Lower leg skin (tissue), 3 donors: ENCODE results near the gene CCL27.

Experiments
- POLR2A ChIP-seq, 2 donors: fragments of 450-650 bp; IDR thresholded peaks; one replicate each; pipeline ENCODE4 v1.6.1; 2016 to 2017; ENCODE audit warnings: antibody characterized with exemption in 2 of 2, mild to moderate bottlenecking in 1 of 2, moderate library complexity in 1 of 2
- TF ChIP-seq, protein P1 (sequence below), 3 donors: fragments of 450-650 bp; IDR thresholded peaks; one replicate each; pipeline ENCODE4 v1.5.1; 2016; ENCODE audit warnings: antibody characterized with exemption in 3 of 3, mild to moderate bottlenecking in 3 of 3, moderate library complexity in 2 of 3

DNA sequence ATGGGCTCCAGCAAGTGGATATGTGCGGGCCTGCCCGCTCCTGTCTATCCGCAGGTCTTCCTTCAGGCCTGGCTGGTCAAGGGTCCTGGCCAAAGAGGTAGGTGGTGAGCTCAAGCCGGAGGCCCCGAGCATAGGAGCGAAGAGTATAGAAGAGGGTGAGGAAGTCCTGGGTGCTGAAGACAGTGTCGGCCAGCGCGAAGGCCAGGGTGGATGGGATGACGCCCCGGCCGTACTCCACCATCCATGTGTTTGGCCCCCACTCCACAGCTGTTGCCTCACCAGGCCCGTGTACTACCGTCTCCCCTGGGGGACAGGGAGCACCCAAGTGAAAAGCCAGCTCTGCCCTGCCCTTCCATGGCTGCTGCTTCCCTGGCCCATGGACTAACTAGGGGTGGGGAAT is 26.9 kb downstream of the CCL27 start:
- no peak for TF ChIP-seq POLR2A (IDR thresholded peaks at IDR 0.05)
- TF ChIP-seq, protein P1, sequence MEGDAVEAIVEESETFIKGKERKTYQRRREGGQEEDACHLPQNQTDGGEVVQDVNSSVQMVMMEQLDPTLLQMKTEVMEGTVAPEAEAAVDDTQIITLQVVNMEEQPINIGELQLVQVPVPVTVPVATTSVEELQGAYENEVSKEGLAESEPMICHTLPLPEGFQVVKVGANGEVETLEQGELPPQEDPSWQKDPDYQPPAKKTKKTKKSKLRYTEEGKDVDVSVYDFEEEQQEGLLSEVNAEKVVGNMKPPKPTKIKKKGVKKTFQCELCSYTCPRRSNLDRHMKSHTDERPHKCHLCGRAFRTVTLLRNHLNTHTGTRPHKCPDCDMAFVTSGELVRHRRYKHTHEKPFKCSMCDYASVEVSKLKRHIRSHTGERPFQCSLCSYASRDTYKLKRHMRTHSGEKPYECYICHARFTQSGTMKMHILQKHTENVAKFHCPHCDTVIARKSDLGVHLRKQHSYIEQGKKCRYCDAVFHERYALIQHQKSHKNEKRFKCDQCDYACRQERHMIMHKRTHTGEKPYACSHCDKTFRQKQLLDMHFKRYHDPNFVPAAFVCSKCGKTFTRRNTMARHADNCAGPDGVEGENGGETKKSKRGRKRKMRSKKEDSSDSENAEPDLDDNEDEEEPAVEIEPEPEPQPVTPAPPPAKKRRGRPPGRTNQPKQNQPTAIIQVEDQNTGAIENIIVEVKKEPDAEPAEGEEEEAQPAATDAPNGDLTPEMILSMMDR (IDR thresholded peaks at IDR 0.05), result no peak
